Tibial artery (tissue), 4 donors: ENCODE data around the gene ATP6AP2.
A peak's percentile ranks its signal among the peaks of the same experiment; 100 is the strongest.
"Not testable (repeated sequence)": the region's sequence is repeated elsewhere in the genome, so short reads cannot be mapped to it uniquely, and the experiment has no call there.

Experiments used
- DNase-seq, 2 donors: peaks; one replicate each; pipeline ENCODE4 v3.0.0-alpha.2; 2019
- H3K27ac ChIP-seq, 2 donors: fragments of 200-600 bp; sonication (generic) in 1 of 2; 1 replicate in 1 of 2; 2 replicates in 1 of 2; pipeline ENCODE4 v1.5.1; 2018 to 2019; ENCODE audit warnings: mild to moderate bottlenecking in 1 of 2
- H3K27me3 ChIP-seq, 2 donors: fragments of 200-600 bp; sonication (generic) in 1 of 2; one replicate each; pipeline versions ENCODE4 v1.5.1 to v1.6.0; 2016 to 2019
- H3K36me3 ChIP-seq, 3 donors: fragments of 200-600 bp; sonication (generic) in 2 of 3; one replicate each; pipeline ENCODE4 v1.5.1; 2016 to 2019; ENCODE audit warnings: mild to moderate bottlenecking in 2 of 3
- H3K4me1 ChIP-seq, 4 donors: fragments of 200-600 bp; sonication (generic) in 2 of 4; 1 replicate in 3 of 4; 2 replicates in 1 of 4; pipeline ENCODE4 v1.5.1; 2016 to 2019
- H3K4me3 ChIP-seq, 2 donors: fragments of 200-600 bp; sonication (generic) in 1 of 2; 1 replicate in 1 of 2; 2 replicates in 1 of 2; pipeline ENCODE4 v1.5.1; 2018 to 2019; ENCODE audit warnings: mild to moderate bottlenecking in 2 of 2
- H3K9me3 ChIP-seq, 3 donors: fragments of 200-600 bp; sonication (generic) in 1 of 3; one replicate each; pipeline ENCODE4 v1.5.1; 2016 to 2019
- intact Hi-C: fragments of 100-400 bp; cut with DNase I; formaldehyde crosslinking; loops from one replicate; pipeline ENCODE4 v1.15.0; 2023; ENCODE audit warnings: low total_unique reads
- TF ChIP-seq, protein P1 (sequence below), 2 experiments: fragments of 200-600 bp in 1 of 2; fragments of 450-650 bp in 1 of 2; IDR thresholded peaks; one replicate each; pipeline ENCODE4 v1.5.1; 2017 to 2019; ENCODE audit warnings: antibody characterized with exemption in 2 of 2, mild to moderate bottlenecking in 1 of 2, moderate library complexity in 1 of 2

ATP6AP2 gene

DNA sequence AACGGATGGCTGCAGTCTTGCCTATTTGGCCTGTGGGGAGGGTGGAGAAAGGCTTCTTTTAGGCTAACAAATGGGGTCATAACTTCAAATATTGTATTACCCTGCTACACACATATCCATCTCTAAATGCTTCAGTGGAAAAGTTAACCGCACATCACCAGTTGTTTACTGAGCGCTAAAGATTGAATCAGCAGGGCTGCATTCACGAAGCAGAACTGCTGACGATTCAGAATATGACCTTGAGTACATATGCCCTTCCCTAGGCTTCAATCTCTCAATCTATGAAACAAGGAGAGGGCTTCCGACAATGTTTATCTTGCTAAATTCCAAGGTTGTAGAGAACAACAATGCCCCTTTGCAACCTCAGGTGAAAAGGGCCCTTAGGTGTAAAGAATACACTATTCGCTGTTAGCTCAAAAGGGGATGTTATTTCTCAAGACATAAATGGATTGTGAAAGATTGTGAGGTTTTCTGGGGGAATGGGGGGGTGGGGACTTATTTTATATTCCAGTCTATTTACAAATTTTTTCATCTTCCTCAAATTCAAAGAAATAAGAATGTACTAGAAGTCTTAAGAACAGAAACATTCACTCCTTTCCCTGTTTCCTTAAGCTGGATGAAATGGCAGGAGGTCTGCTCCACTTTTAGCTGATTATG is 2.6 kb upstream of the ATP6AP2 start:
- DNase-seq = no peak
- TF ChIP-seq, protein P1, sequence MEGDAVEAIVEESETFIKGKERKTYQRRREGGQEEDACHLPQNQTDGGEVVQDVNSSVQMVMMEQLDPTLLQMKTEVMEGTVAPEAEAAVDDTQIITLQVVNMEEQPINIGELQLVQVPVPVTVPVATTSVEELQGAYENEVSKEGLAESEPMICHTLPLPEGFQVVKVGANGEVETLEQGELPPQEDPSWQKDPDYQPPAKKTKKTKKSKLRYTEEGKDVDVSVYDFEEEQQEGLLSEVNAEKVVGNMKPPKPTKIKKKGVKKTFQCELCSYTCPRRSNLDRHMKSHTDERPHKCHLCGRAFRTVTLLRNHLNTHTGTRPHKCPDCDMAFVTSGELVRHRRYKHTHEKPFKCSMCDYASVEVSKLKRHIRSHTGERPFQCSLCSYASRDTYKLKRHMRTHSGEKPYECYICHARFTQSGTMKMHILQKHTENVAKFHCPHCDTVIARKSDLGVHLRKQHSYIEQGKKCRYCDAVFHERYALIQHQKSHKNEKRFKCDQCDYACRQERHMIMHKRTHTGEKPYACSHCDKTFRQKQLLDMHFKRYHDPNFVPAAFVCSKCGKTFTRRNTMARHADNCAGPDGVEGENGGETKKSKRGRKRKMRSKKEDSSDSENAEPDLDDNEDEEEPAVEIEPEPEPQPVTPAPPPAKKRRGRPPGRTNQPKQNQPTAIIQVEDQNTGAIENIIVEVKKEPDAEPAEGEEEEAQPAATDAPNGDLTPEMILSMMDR (IDR thresholded peaks at IDR 0.05) = no peak
- Histone ChIP-seq H3K27ac (no peak overlapping the region), H3K27me3 (no peaks in the 10 kb centered on the region), H3K36me3 (no peaks in the 10 kb centered on the region), H3K9me3 (no peaks in the 10 kb centered on the region), H3K4me3 (no peak overlapping the region), H3K4me1 (peaks cover 0 to 14% (median 3%) of the 10 kb centered on the region in 4 donors)
- intact Hi-C loops = no loop called here

DNA sequence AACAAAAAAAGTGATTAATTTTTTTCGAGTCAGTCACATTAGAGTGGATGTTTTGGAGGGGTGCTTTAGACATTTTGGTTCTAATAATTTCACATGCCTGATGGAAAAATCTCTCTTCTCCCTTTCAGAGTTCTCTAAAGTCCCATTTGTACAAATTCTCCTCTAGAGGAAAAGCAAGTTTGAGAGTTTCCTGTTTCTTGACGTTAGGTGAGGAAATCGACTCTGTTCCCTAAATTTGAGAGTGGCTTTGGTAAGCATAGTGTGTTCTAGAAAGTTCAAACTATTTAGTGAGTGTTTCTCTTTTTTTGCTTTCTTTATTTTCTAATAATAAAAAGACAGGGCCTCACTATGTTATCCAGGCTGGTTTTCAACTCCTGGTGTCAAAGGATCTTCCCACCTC is 1.6 kb upstream of the ATP6AP2 start:
- intact Hi-C loops = no loop called here
- peaks cover 0 to 17% (median 3%) of the 10 kb centered on the region in 4 donors for H3K4me1 ChIP-seq
- H3K9me3 ChIP-seq = no peaks in the 10 kb centered on the region
- H3K27me3 ChIP-seq = no peaks in the 10 kb centered on the region
- DNase-seq = no peak
- H3K36me3 ChIP-seq = no peaks in the 10 kb centered on the region
- H3K27ac ChIP-seq = no peak overlapping the region
- no peak overlapping the region for H3K4me3 ChIP-seq
- TF ChIP-seq, protein P1 (IDR thresholded peaks at IDR 0.05) = no peak

DNA sequence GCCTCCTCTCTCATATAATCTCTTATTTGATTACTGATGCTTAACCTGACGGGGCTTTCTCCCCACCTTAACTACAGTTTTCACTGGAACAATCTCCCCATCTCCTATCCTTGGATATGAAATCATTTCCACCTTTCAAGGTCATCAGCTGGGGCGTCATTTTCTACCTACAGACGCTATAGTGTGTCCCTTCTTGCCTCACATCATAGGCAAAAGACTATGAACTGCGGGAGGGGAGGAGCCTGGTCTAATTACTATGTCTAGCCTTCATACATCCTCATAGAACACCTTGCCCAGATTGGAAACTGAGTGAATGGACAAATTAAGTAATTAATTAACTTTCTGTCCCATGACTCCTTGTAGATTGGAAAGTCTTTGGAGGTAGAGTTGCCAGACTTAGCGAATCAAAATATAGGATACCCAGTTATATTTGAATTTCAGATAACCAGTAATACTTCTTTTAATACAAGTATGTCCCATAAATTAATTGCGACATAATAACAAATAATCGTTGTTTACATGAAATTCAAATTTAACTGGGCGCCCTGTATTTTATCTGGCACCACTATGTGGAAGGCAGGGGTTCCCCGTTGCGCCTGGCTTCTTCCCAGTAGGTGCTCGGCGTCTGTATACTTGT is 752 bp upstream of the ATP6AP2 start:
- Histone ChIP-seq H3K36me3 (no peaks in the 10 kb centered on the region), H3K27me3 (no peaks in the 10 kb centered on the region), H3K4me1 (peaks cover 0 to 17% (median 3%) of the 10 kb centered on the region in 4 donors), H3K27ac (peak overlapping the region; percentile 81 to 94), H3K4me3 (peak overlapping the region; percentile 73 to 93), H3K9me3 (no peaks in the 10 kb centered on the region)
- no peak for DNase-seq
- TF ChIP-seq, protein P1 (IDR thresholded peaks at IDR 0.05) = no peak
- intact Hi-C loops = no loop called here

DNA sequence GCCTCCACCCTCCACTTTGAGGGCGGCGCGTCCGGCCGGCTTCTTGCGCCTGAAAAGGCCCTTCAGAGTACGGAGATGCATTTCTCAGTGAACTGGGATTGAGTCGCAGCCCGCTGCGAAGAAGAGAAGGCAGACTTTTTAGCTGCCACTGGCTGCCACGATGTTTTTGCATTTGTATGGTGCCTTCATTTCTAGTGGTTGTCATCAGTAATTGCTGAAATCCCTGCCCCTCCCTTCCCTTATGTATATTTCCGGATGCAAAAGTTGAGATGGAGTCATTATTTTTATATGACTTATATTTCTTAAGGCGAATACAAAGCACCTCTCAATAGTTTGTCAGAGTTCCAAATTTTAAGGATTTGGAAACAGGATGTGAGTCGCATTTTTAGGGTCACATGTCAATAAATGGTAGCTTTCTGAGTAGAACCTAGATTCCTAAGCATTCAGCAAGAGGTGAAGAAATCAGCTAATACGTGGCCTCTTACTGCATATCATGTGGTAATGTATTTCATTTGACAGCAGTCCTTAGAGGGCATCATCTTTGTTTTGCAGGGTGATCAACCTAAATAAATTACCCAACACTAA is 658 bp downstream of the ATP6AP2 start:
- Histone ChIP-seq H3K4me1 (peaks cover 0 to 17% (median 3%) of the 10 kb centered on the region in 4 donors), H3K9me3 (no peaks in the 10 kb centered on the region), H3K27me3 (no peaks in the 10 kb centered on the region), H3K36me3 (no peaks in the 10 kb centered on the region), H3K4me3 (peak overlapping the region; percentile 73 to 93), H3K27ac (peak overlapping the region; percentile 81 to 94)
- TF ChIP-seq, protein P1 (IDR thresholded peaks at IDR 0.05) = no peak
- no peak for DNase-seq
- intact Hi-C loops = no loop called here

DNA sequence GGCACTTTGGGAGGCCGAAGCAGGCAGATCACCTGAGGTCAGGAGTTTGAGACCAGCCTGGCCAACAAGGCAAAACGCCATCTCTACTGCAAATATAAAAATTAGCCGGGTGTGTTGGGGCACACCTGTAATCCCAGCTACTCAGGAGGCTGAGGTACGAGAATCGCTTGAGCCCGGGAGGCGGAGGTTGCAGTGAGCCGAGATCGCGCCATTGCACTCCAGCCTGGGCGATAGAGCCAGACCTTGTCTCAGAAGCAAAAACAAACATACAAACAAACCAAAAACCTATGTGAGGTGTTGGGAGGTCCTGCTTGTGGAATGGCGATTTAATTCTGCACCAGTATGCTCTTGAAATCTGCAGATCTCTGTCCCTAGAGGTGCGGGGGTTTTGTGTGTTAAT is 1.4 kb downstream of the ATP6AP2 start:
- DNase-seq, H3K27me3 ChIP-seq, H3K9me3 ChIP-seq, H3K36me3 ChIP-seq, intact Hi-C loops, H3K27ac ChIP-seq: not testable (repeated sequence)
- H3K4me1 ChIP-seq = peaks cover 0 to 17% (median 3%) of the 10 kb centered on the region in 4 donors
- H3K4me3 ChIP-seq = peak overlapping the region in 1 of 2 donors; percentile 73

DNA sequence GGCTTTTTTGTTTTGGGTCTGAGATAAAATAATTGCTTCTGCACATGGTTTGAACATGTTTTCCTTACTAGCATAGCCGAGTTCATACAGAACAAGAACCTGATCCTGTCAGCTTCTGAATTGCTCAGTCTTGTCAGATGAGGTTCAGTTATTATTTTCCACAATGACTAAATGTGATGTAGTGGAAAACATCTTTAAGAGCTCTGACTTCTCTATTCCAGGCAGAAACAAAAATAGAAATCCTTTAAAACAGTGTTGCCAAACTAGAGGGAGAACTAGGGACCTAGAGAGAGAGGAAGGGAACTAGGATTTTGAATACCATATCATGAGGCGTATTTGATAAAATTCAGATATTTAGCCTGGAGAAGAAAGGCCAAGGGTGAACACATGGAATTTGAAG is 2.0 kb downstream of the ATP6AP2 start:
- intact Hi-C loops = no loop called here
- H3K27ac ChIP-seq = no peak overlapping the region
- no peak overlapping the region for H3K4me3 ChIP-seq
- no peak for DNase-seq
- no peaks in the 10 kb centered on the region for H3K36me3 ChIP-seq
- no peaks in the 10 kb centered on the region for H3K27me3 ChIP-seq
- H3K9me3 ChIP-seq = no peaks in the 10 kb centered on the region
- peaks cover 0 to 17% (median 3%) of the 10 kb centered on the region in 4 donors for H3K4me1 ChIP-seq
- TF ChIP-seq, protein P1 (IDR thresholded peaks at IDR 0.05) = no peak

DNA sequence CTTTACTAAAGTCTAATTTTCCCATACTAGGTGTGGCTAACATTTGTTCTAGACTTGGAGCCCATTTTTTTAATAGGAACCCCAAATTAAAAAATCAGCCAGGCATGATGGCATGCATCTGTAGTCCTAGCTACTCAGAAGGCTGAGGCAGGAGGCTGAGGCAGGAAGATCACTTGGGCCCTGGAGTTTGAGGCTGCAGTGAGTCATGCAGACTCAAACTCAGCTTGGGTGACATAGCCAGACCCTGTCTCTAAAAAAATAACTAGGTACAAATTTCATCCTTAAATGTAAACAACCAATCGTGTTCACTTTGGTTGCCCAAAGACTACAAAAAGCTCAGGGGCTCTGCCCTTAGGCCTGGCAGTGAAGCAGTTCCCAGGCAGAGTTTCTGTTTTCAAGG is 6.9 kb downstream of the ATP6AP2 start:
- H3K27me3 ChIP-seq, H3K4me3 ChIP-seq, H3K4me1 ChIP-seq, H3K27ac ChIP-seq, H3K9me3 ChIP-seq, DNase-seq, intact Hi-C loops: not testable (repeated sequence)
- H3K36me3 ChIP-seq = peaks cover 5 to 22% (median 15%) of the 10 kb centered on the region in 3 donors

DNA sequence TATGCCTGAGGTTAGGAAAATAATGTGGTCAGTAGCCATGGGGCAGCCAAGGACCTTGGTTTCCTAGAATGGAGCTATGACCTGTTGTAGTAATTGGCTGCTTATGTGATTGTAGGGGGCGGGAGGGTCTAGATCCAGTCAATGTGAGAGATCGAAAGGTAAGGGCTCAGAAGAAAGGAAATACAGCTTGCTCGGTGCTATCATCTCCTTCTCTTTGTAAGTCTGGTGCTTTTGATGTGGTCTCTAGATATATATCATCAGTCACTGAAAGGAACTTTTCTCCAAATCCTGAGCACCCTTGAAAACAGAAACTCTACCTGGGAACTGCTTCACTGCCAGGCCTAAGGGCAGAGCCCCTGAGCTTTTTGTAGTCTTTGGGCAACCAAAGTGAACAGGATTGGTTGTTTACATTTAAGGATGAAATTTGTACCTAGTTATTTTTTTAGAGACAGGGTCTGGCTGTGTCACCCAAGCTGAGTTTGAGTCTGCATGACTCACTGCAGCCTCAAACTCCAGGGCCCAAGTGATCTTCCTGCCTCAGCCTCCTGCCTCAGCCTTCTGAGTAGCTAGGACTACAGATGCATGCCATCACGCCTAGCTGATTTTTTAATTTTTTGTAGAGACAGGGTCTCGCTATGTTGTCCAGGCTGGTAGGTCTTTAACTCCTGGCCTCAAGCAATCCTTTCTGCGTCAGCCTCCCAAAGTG is 9.0 kb downstream of the ATP6AP2 start:
- H3K9me3 ChIP-seq, H3K27ac ChIP-seq, intact Hi-C loops, H3K27me3 ChIP-seq, H3K4me1 ChIP-seq, H3K4me3 ChIP-seq, DNase-seq: not testable (repeated sequence)
- H3K36me3 ChIP-seq = peaks cover 5 to 30% (median 15%) of the 10 kb centered on the region in 3 donors
